GM12878 (cell line): ENCODE results near the gene PCNX1. TPM values are rescaled to one million over a fixed set of nuclear protein-coding genes. Genes with fewer than 3 reads are reported as not detected.
A peak's percentile ranks its signal among the peaks of the same experiment; 100 is the strongest.

Experiments
- BCL3 ChIP-seq: IDR thresholded peaks from 2 replicates; pipeline ENCODE4 v1.6.1; 2011; ENCODE audit warnings: borderline replicate concordance, low read depth, mild to moderate bottlenecking, moderate library complexity, low read length; ENCODE audit not compliant: insufficient read depth, poor library complexity, severe bottlenecking
- CHD2 ChIP-seq: IDR thresholded peaks from 2 replicates; pipeline ENCODE4 v1.6.1; 2011; ENCODE audit warnings: low read depth, low read length, improper control_type of control experiment, borderline replicate concordance
- FOS ChIP-seq: IDR thresholded peaks from 3 replicates; pipeline ENCODE4 v1.6.1; 2011; ENCODE audit warnings: borderline replicate concordance; ENCODE audit not compliant: insufficient read length; ENCODE audit errors: extremely low read depth
- FOXM1 ChIP-seq: IDR thresholded peaks from 2 replicates; pipeline ENCODE4 v1.6.1; 2012; ENCODE audit warnings: low read depth, mild to moderate bottlenecking, inconsistent platforms, low read length, moderate library complexity
- MLLT1 ChIP-seq: fragments of 450-650 bp; IDR thresholded peaks from 2 replicates; pipeline ENCODE4 v1.6.1; 2016; ENCODE audit warnings: mild to moderate bottlenecking
- TBL1XR1 ChIP-seq: IDR thresholded peaks from 2 replicates; pipeline ENCODE4 v1.6.1; 2012; ENCODE audit warnings: low read depth, low read length, improper control_type of control experiment
- polyA plus RNA-seq, 11 experiments: library from polyadenylated mRNA; depleted of rRNA in 4 of 11; unstranded in 6 of 11; stranded (reverse) in 5 of 11; fragments of >200 nt; fragmentation: Nextera tagmentation in 4 of 11; fragmentation: Illumina TruSeq in 1 of 11; extraction: Ambion mirVana in 4 of 11; extraction: Trizol in 1 of 11; gene quantifications; 1 replicate in 1 of 11; 2 replicates in 10 of 11; pipeline versions ENCODE4 v1.2.1 to v1.2.3, GENCODE V29; 2011 to 2016; ENCODE audit warnings: inconsistent platforms in 2 of 11, missing spikeins in 2 of 11, low read depth in 1 of 11
- total RNA-seq, 4 experiments: library from RNA; depleted of rRNA in 3 of 4; stranded (reverse); fragments of >200 nt in 3 of 4; fragmentation: Illumina TruSeq in 1 of 4; extraction: Trizol in 1 of 4; gene quantifications; 2 replicates each; pipeline versions ENCODE4 v1.2.1 to v1.2.3, GENCODE V29; 2013 to 2021
- TF ChIP-seq, protein P1 (sequence below): fragments of 450-650 bp; IDR thresholded peaks from 2 replicates; pipeline ENCODE4 v1.6.1; 2017; ENCODE audit warnings: borderline replicate concordance

PCNX1 gene
- total and polyA plus RNA-seq, 10 of the 15 experiments (the other 5 are each of a cell fraction or from before 2014, with no cell fraction given): 4.6 to 53.9 (median 20.5) TPM

- TF ChIP-seq MLLT1 (peak; percentile 55), BCL3 (no peak), FOS (no peak), FOXM1 (0 out of 2 replicates have a peak, but pooled peaks have one; percentile 18), TBL1XR1 (no peak), CHD2 (no peak)
- TF ChIP-seq, protein P1, sequence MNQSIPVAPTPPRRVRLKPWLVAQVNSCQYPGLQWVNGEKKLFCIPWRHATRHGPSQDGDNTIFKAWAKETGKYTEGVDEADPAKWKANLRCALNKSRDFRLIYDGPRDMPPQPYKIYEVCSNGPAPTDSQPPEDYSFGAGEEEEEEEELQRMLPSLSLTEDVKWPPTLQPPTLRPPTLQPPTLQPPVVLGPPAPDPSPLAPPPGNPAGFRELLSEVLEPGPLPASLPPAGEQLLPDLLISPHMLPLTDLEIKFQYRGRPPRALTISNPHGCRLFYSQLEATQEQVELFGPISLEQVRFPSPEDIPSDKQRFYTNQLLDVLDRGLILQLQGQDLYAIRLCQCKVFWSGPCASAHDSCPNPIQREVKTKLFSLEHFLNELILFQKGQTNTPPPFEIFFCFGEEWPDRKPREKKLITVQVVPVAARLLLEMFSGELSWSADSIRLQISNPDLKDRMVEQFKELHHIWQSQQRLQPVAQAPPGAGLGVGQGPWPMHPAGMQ: no peak
These were observed 475 bp upstream of the PCNX1 start (continued) for GRCh38 chr14:70906793-70907175.
